H9 (cell line): Measurements from ENCODE around the gene SPSB2. TPM values are rescaled to one million over a fixed set of nuclear protein-coding genes. Genes with fewer than 3 reads are reported as not detected.

Experiments used
- DNase-seq: peaks from one replicate; pipeline ENCODE4 v3.0.0-alpha.2; 2017
- H2AFZ ChIP-seq: one replicate; pipeline ENCODE4 v1.6.1; 2013; ENCODE audit warnings: mild to moderate bottlenecking, low read length, control low read depth, moderate library complexity
- H2AK5ac ChIP-seq: 2 replicates; pipeline ENCODE4 v1.6.1; 2013; ENCODE audit warnings: low read length, control low read depth, mixed read lengths; ENCODE audit not compliant: insufficient read length
- H2BK120ac ChIP-seq: one replicate; pipeline ENCODE4 v1.6.1; 2013; ENCODE audit warnings: low read depth, mild to moderate bottlenecking, low read length, control low read depth, inconsistent platforms; ENCODE audit not compliant: poor library complexity, severe bottlenecking
- H2BK12ac ChIP-seq: 2 replicates; pipeline ENCODE4 v1.6.1; 2013; ENCODE audit warnings: low read length, control low read depth, mixed read lengths, low read depth; ENCODE audit not compliant: insufficient read length
- H2BK15ac ChIP-seq: 2 replicates; pipeline ENCODE4 v1.6.1; 2013; ENCODE audit warnings: low read depth, low read length, control low read depth
- H2BK20ac ChIP-seq: one replicate; pipeline ENCODE4 v1.6.1; 2013; ENCODE audit warnings: low read depth, mild to moderate bottlenecking, low read length, control low read depth, inconsistent platforms; ENCODE audit not compliant: poor library complexity, severe bottlenecking
- H2BK5ac ChIP-seq: 2 replicates; pipeline ENCODE4 v1.6.1; 2013; ENCODE audit warnings: low read length, control low read depth, mixed read lengths; ENCODE audit not compliant: insufficient read length
- H3K14ac ChIP-seq: 2 replicates; pipeline ENCODE4 v1.6.1; 2013; ENCODE audit warnings: low read length, control low read depth; ENCODE audit not compliant: insufficient read depth
- H3K18ac ChIP-seq: 2 replicates; pipeline ENCODE4 v1.6.1; 2013; ENCODE audit warnings: low read depth, mild to moderate bottlenecking, mixed read lengths, low read length, control low read depth; ENCODE audit not compliant: insufficient read length
- H3K23ac ChIP-seq: 2 replicates; pipeline ENCODE4 v1.6.1; 2013; ENCODE audit warnings: low read length, control low read depth, mixed read lengths, low read depth; ENCODE audit not compliant: insufficient read length
- H3K23me2 ChIP-seq: 2 replicates; pipeline ENCODE4 v1.6.1; 2013; ENCODE audit warnings: low read depth, mild to moderate bottlenecking, mixed read lengths, low read length, control low read depth; ENCODE audit not compliant: insufficient read length, poor library complexity, severe bottlenecking
- H3K27ac ChIP-seq: 2 replicates; pipeline ENCODE4 v1.5.1; 2013; ENCODE audit warnings: low read length, control low read depth, mixed read lengths, low read depth; ENCODE audit not compliant: insufficient read length
- H3K27me3 ChIP-seq: 2 replicates; pipeline ENCODE4 v1.6.1; 2013; ENCODE audit warnings: low read length, control low read depth, inconsistent platforms; ENCODE audit not compliant: insufficient read depth
- H3K4ac ChIP-seq: 2 replicates; pipeline ENCODE4 v1.6.1; 2013; ENCODE audit warnings: low read depth, mild to moderate bottlenecking, control low read depth, inconsistent platforms, low read length, moderate library complexity
- H3K4me1 ChIP-seq: 2 replicates; pipeline ENCODE4 v1.6.1; 2013; ENCODE audit warnings: low read length, control low read depth, inconsistent platforms; ENCODE audit not compliant: insufficient read depth
- H3K4me2 ChIP-seq: 2 replicates; pipeline ENCODE4 v1.6.1; 2013; ENCODE audit warnings: low read length, control low read depth, mixed read lengths; ENCODE audit not compliant: insufficient read length, insufficient read depth
- H3K56ac ChIP-seq: 2 replicates; pipeline ENCODE4 v1.6.1; 2013; ENCODE audit warnings: low read depth, mild to moderate bottlenecking, mixed read lengths, low read length, control low read depth; ENCODE audit not compliant: insufficient read length
- H3K79me1 ChIP-seq: 2 replicates; pipeline ENCODE4 v1.6.1; 2013; ENCODE audit warnings: low read depth, mild to moderate bottlenecking, moderate library complexity, low read length, control low read depth, inconsistent platforms; ENCODE audit not compliant: insufficient read depth, poor library complexity, severe bottlenecking
- H3K79me2 ChIP-seq: 2 replicates; pipeline ENCODE4 v1.6.1; 2013; ENCODE audit warnings: low read length, control low read depth, inconsistent platforms; ENCODE audit not compliant: insufficient read depth
- H3K9ac ChIP-seq: 2 replicates; pipeline ENCODE4 v1.6.1; 2013; ENCODE audit warnings: low read length, control low read depth, mixed read lengths; ENCODE audit not compliant: insufficient read length; ENCODE audit errors: extremely low read depth
- H3K9me3 ChIP-seq: one replicate; pipeline ENCODE4 v1.6.1; 2013; ENCODE audit warnings: low read depth, low read length, inconsistent platforms; ENCODE audit not compliant: control insufficient read depth
- H3T11ph ChIP-seq: one replicate; pipeline ENCODE4 v1.6.1; 2013; ENCODE audit warnings: mild to moderate bottlenecking, low read length, control low read depth, inconsistent platforms
- H4K20me1 ChIP-seq: one replicate; pipeline ENCODE4 v1.6.1; 2013; ENCODE audit not compliant: control insufficient read depth, insufficient read length, insufficient read depth
- H4K5ac ChIP-seq: 2 replicates; pipeline ENCODE4 v1.6.1; 2013; ENCODE audit warnings: low read depth, mild to moderate bottlenecking, mixed read lengths, low read length, control low read depth; ENCODE audit not compliant: insufficient read length
- H4K8ac ChIP-seq: replicated peaks from 2 replicates; pipeline ENCODE4 v1.6.1; 2013; ENCODE audit warnings: low read length, control low read depth, mixed read lengths, low read depth; ENCODE audit not compliant: insufficient read length
- H4K91ac ChIP-seq: 2 replicates; pipeline ENCODE4 v1.6.1; 2013; ENCODE audit warnings: low read depth, mild to moderate bottlenecking, moderate library complexity, mixed read lengths, low read length, control low read depth; ENCODE audit not compliant: insufficient read length
- H3K27ac Mint-ChIP-seq, 3 experiments: 2 replicates in 2 of 3; 3 replicates in 1 of 3; pipeline ENCODE4 v1.8.0; 2020 to 2021; ENCODE audit warnings: mixed read lengths in 3 of 3, mild to moderate bottlenecking in 1 of 3, moderate library complexity in 1 of 3
- H3K27me3 Mint-ChIP-seq: 2 replicates; pipeline ENCODE4 v1.8.0; 2021; ENCODE audit warnings: low read depth, mild to moderate bottlenecking, moderate library complexity, mixed read lengths
- H3K36me3 Mint-ChIP-seq, 3 experiments: 2 replicates in 2 of 3; 3 replicates in 1 of 3; pipeline ENCODE4 v1.8.0; 2020 to 2021; ENCODE audit warnings: low read depth in 3 of 3, mixed read lengths in 3 of 3; ENCODE audit not compliant: insufficient read depth in 1 of 3
- H3K4me1 Mint-ChIP-seq, 2 experiments: 2 replicates each; pipeline ENCODE4 v1.8.0; 2020; ENCODE audit warnings: mixed read lengths in 2 of 2
- H3K4me3 Mint-ChIP-seq, 2 experiments: 2 replicates in 1 of 2; 3 replicates in 1 of 2; pipeline ENCODE4 v1.8.0; 2020 to 2021; ENCODE audit warnings: mild to moderate bottlenecking in 2 of 2, mixed read lengths in 2 of 2, moderate library complexity in 1 of 2
- H3K9me3 Mint-ChIP-seq, 2 experiments: 2 replicates in 1 of 2; 3 replicates in 1 of 2; pipeline ENCODE4 v1.8.0; 2020; ENCODE audit warnings: mild to moderate bottlenecking in 2 of 2, mixed read lengths in 2 of 2, moderate library complexity in 1 of 2
- WGBS: extraction: QIAGEN DNeasy Blood & Tissue Kit; methylation state at CpG from one replicate; pipeline ENCODE4 v1.1.7; 2013; ENCODE audit warnings: missing lambda C conversion rate, low lambda C conversion rate, mixed read lengths; ENCODE audit not compliant: insufficient read length; ENCODE audit errors: extremely low coverage; 5-methylcytosine and 5-hydroxymethylcytosine counted together
- total RNA-seq: library from RNA; stranded (reverse); gene quantifications from 2 replicates; pipeline ENCODE4 v1.2.1, GENCODE V29; 2021
- TF ChIP-seq, protein P1 (sequence below): fragments of 200-600 bp; sonication (generic); conservative IDR thresholded peaks from 3 replicates; pipeline ENCODE4 v1.8.0; 2021; ENCODE audit warnings: antibody characterized with exemption, mild to moderate bottlenecking

Gene SPSB2
- total RNA-seq, 1 experiment from 2014 or later: 13.7 TPM

DNA sequence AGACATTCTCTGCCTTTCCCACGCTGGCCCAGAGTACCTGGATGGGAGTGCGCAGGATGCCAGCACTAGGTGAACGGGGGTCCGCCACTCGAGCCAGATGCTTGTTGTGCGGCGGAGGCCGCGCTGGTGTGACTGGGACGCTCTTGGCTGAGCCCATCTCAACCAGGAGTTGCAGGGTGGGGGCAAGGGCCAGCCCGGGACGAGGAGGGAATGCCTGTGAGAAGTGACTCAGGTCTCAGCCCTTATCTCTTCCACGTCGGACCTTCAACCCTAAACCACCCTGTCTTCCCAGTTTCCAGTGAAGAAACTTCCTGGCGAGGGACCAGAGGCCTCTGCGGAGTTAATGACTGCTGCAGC is 22.3 kb downstream of the SPSB2 start:
- no peaks in the 10 kb centered on the region for H3K27me3 ChIP-seq
- H3K79me2 ChIP-seq: peaks cover 5% of the 10 kb centered on the region; the same call in 1 of the 2 replicates
- H3K27me3 Mint-ChIP-seq: no peaks in the 10 kb centered on the region
- H4K5ac ChIP-seq: no peak overlapping the region
- no peak overlapping the region for H3T11ph ChIP-seq
- H3K27ac Mint-ChIP-seq: peak overlapping the region in 2 of 3 experiments; percentile 69 to 89; a peak in 4 of 7 replicates
- no peak overlapping the region for H4K91ac ChIP-seq
- no peak overlapping the region for H3K14ac ChIP-seq
- H4K8ac ChIP-seq: no peak overlapping the region
- peaks cover 24 to 26% of the 10 kb centered on the region in 2 experiments for H3K4me1 Mint-ChIP-seq
- peak overlapping the region; percentile 78 for H3K4me2 ChIP-seq
- H2AK5ac ChIP-seq: no peak overlapping the region
- no peak overlapping the region for H3K23ac ChIP-seq
- H3K4me1 ChIP-seq: no peaks in the 10 kb centered on the region; the same call in 1 of the 2 replicates
- no peaks in the 10 kb centered on the region; a peak in 1 of 5 replicates for H3K9me3 Mint-ChIP-seq
- no peak for DNase-seq
- H2BK5ac ChIP-seq: no peak overlapping the region
- H3K18ac ChIP-seq: peak overlapping the region; percentile 54
- H3K27ac ChIP-seq: no peak overlapping the region
- H3K4me3 Mint-ChIP-seq: peak overlapping the region; percentile 94 to 98
- H3K79me1 ChIP-seq: no peaks in the 10 kb centered on the region
- H2AFZ ChIP-seq: no peak overlapping the region
- H2BK120ac ChIP-seq: no peak overlapping the region
- H3K4ac ChIP-seq: no peak overlapping the region
- H3K36me3 Mint-ChIP-seq: peaks cover 24 to 61% (median 57%) of the 10 kb centered on the region in 3 experiments; a peak in 6 of 7 replicates
- H2BK20ac ChIP-seq: no peak overlapping the region
- peak overlapping the region; percentile 46 for H3K9ac ChIP-seq
- WGBS: no CpG with 5 or more reads among the region's 16 CpGs
- H3K23me2 ChIP-seq: peaks cover 16% of the 10 kb centered on the region
- H3K56ac ChIP-seq: no peak overlapping the region
- TF ChIP-seq, protein P1, sequence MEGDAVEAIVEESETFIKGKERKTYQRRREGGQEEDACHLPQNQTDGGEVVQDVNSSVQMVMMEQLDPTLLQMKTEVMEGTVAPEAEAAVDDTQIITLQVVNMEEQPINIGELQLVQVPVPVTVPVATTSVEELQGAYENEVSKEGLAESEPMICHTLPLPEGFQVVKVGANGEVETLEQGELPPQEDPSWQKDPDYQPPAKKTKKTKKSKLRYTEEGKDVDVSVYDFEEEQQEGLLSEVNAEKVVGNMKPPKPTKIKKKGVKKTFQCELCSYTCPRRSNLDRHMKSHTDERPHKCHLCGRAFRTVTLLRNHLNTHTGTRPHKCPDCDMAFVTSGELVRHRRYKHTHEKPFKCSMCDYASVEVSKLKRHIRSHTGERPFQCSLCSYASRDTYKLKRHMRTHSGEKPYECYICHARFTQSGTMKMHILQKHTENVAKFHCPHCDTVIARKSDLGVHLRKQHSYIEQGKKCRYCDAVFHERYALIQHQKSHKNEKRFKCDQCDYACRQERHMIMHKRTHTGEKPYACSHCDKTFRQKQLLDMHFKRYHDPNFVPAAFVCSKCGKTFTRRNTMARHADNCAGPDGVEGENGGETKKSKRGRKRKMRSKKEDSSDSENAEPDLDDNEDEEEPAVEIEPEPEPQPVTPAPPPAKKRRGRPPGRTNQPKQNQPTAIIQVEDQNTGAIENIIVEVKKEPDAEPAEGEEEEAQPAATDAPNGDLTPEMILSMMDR: no peak
- H2BK15ac ChIP-seq: no peak overlapping the region
- H2BK12ac ChIP-seq: no peak overlapping the region
- H4K20me1 ChIP-seq: peaks cover 2% of the 10 kb centered on the region
- no peaks in the 10 kb centered on the region for H3K9me3 ChIP-seq
